Activated naive CD4-positive, alpha-beta T cell treated with anti-CD3 and anti-CD28 coated beads for 36 hours (primary cell): ENCODE data around the gene PRKCI. TPM values are rescaled to one million over a fixed set of nuclear protein-coding genes. Genes with fewer than 3 reads are reported as not detected.

Experiments
- CTCF ChIA-PET: fragments of 350-600 bp; sonication (Branson Sonifier 250); formaldehyde crosslinking; loops from one replicate; lab custom pipeline; 2021; ENCODE audit warnings: antibody characterized with exemption; lab: Charles Lee
- DNase-seq: peaks from one replicate; pipeline ENCODE4 v3.0.0-alpha.2; 2020
- H3K27ac Mint-ChIP-seq: one replicate; pipeline ENCODE4 v1.8.0; 2021; ENCODE audit warnings: mild to moderate bottlenecking, mixed read lengths
- H3K27me3 Mint-ChIP-seq: one replicate; pipeline ENCODE4 v1.8.0; 2021; ENCODE audit warnings: low read depth, mixed read lengths
- H3K36me3 Mint-ChIP-seq: one replicate; pipeline ENCODE4 v1.8.0; 2021; ENCODE audit warnings: low read depth, mixed read lengths
- H3K4me1 Mint-ChIP-seq: one replicate; pipeline ENCODE4 v1.8.0; 2021; ENCODE audit warnings: low read depth, mixed read lengths
- H3K4me3 Mint-ChIP-seq: one replicate; pipeline ENCODE4 v1.8.0; 2021; ENCODE audit warnings: mild to moderate bottlenecking, moderate library complexity, mixed read lengths
- H3K9me3 Mint-ChIP-seq: one replicate; pipeline ENCODE4 v1.8.0; 2021; ENCODE audit warnings: mixed read lengths
- intact Hi-C: fragments of 100-400 bp; cut with micrococcal nuclease; formaldehyde crosslinking; loops from one replicate; pipeline ENCODE4 v1.15.1; 2023
- total RNA-seq, 2 experiments: library from RNA; stranded (reverse); gene quantifications; one replicate each; pipeline ENCODE4 v1.2.3, GENCODE V29; 2021

The PRKCI gene
- total RNA-seq, 2 experiments from 2014 or later, result 20.8 to 23.0 TPM

GRCh38 chr3:170228093-170228766 is 6.0 kb downstream of the PRKCI start:
- Mint-ChIP-seq H3K27me3 (no peaks in the 10 kb centered on the region), H3K27ac (no peak overlapping the region), H3K4me3 (no peak overlapping the region), H3K4me1 (peaks cover 24% of the 10 kb centered on the region), H3K36me3 (peaks cover 3% of the 10 kb centered on the region), H3K9me3 (no peaks in the 10 kb centered on the region)
- no peak for DNase-seq
- intact Hi-C loops, result loop anchor here (2.0 kb wide), 1 partner anchor 21 kb away; no protein-coding TSS in a partner anchor
- CTCF ChIA-PET, result no interaction called here

- H3K4me1 Mint-ChIP-seq, result peaks cover 9% of the 10 kb centered on the region
- H3K27me3 Mint-ChIP-seq, result no peaks in the 10 kb centered on the region
- H3K36me3 Mint-ChIP-seq, result peaks cover 10% of the 10 kb centered on the region
- CTCF ChIA-PET, result interaction anchor here (0.7 kb wide), 1 partner anchor 25 kb away, joined by 3 read pairs; no protein-coding TSS in a partner anchor
- DNase-seq, result no peak
- no peak overlapping the region for H3K27ac Mint-ChIP-seq
- intact Hi-C loops, result no loop called here
- H3K4me3 Mint-ChIP-seq, result no peak overlapping the region
- no peaks in the 10 kb centered on the region for H3K9me3 Mint-ChIP-seq
Measured at GRCh38 chr3:170232266-170232665, 10.0 kb downstream of the PRKCI start.

GRCh38 chr3:170233530-170233929 is 11.3 kb downstream of the PRKCI start:
- intact Hi-C loops, result no loop called here
- no peak overlapping the region for H3K27ac Mint-ChIP-seq
- no peaks in the 10 kb centered on the region for H3K9me3 Mint-ChIP-seq
- H3K4me1 Mint-ChIP-seq, result peaks cover 5% of the 10 kb centered on the region
- peaks cover 10% of the 10 kb centered on the region for H3K36me3 Mint-ChIP-seq
- no peak for DNase-seq
- H3K27me3 Mint-ChIP-seq, result no peaks in the 10 kb centered on the region
- CTCF ChIA-PET, result interaction anchor here (0.7 to 1.3 kb wide), 2 partner anchors 11 to 224 kb away, joined by 3 read pairs; no protein-coding TSS in a partner anchor
- H3K4me3 Mint-ChIP-seq, result no peak overlapping the region

GRCh38 chr3:170240142-170240541 is 17.9 kb downstream of the PRKCI start:
- Mint-ChIP-seq H3K4me1 (no peaks in the 10 kb centered on the region), H3K27me3 (no peaks in the 10 kb centered on the region), H3K9me3 (no peaks in the 10 kb centered on the region), H3K27ac (no peak overlapping the region), H3K36me3 (peaks cover 10% of the 10 kb centered on the region), H3K4me3 (no peak overlapping the region)
- CTCF ChIA-PET, result no interaction called here
- DNase-seq, result no peak
- intact Hi-C loops, result no loop called here

- CTCF ChIA-PET, result interaction anchor here (0.6 kb wide), 1 partner anchor 495 kb away, joined by 3 read pairs; no protein-coding TSS in a partner anchor
Measured at GRCh38 chr3:170240671-170241070, 18.4 kb downstream of the PRKCI start.

GRCh38 chr3:170244576-170244975 is 22.4 kb downstream of the PRKCI start:
- Mint-ChIP-seq H3K9me3 (no peaks in the 10 kb centered on the region), H3K4me1 (peaks cover 11% of the 10 kb centered on the region), H3K4me3 (no peak overlapping the region), H3K36me3 (peaks cover 20% of the 10 kb centered on the region), H3K27ac (no peak overlapping the region), H3K27me3 (no peaks in the 10 kb centered on the region)
- no peak for DNase-seq
- intact Hi-C loops, result no loop called here
- CTCF ChIA-PET, result no interaction called here

More at GRCh38 chr3:170240671-170241070, 18.4 kb downstream of the PRKCI start:
- Mint-ChIP-seq H3K4me3 (no peak overlapping the region), H3K36me3 (peaks cover 12% of the 10 kb centered on the region), H3K27ac (no peak overlapping the region), H3K4me1 (no peaks in the 10 kb centered on the region), H3K9me3 (no peaks in the 10 kb centered on the region), H3K27me3 (no peaks in the 10 kb centered on the region)
- DNase-seq, result no peak
- intact Hi-C loops, result no loop called here

- no peaks in the 10 kb centered on the region for H3K27me3 Mint-ChIP-seq
- CTCF ChIA-PET, result interaction anchor here (0.7 kb wide), 1 partner anchor 593 kb away, joined by 3 read pairs; no protein-coding TSS in a partner anchor
- intact Hi-C loops, result loop anchor here (2.0 kb wide), 1 partner anchor 19 kb away; no protein-coding TSS in a partner anchor
- H3K9me3 Mint-ChIP-seq, result no peaks in the 10 kb centered on the region
- H3K4me3 Mint-ChIP-seq, result no peak overlapping the region
- H3K4me1 Mint-ChIP-seq, result peaks cover 11% of the 10 kb centered on the region
- peaks cover 18% of the 10 kb centered on the region for H3K36me3 Mint-ChIP-seq
- no peak for DNase-seq
- H3K27ac Mint-ChIP-seq, result no peak overlapping the region
Measured at GRCh38 chr3:170247875-170248274, 25.7 kb downstream of the PRKCI start.

- CTCF ChIA-PET, result no interaction called here
- Mint-ChIP-seq H3K36me3 (peaks cover 39% of the 10 kb centered on the region), H3K4me3 (no peak overlapping the region), H3K4me1 (peaks cover 41% of the 10 kb centered on the region), H3K27me3 (no peaks in the 10 kb centered on the region), H3K9me3 (peaks cover 11% of the 10 kb centered on the region), H3K27ac (no peak overlapping the region)
- DNase-seq, result no peak
- intact Hi-C loops, result loop anchor here (5.0 kb wide), 3 partner anchors 159 to 494 kb away; no protein-coding TSS in a partner anchor
Measured at GRCh38 chr3:170256597-170256996, 34.4 kb downstream of the PRKCI start.

- Mint-ChIP-seq H3K27me3 (no peaks in the 10 kb centered on the region), H3K4me3 (no peak overlapping the region), H3K27ac (no peak overlapping the region), H3K36me3 (peaks cover 39% of the 10 kb centered on the region), H3K9me3 (peaks cover 11% of the 10 kb centered on the region), H3K4me1 (peaks cover 41% of the 10 kb centered on the region)
- peak; percentile 58 for DNase-seq
- CTCF ChIA-PET, result interaction anchor here (1.4 kb wide), 1 partner anchor 69 kb away, joined by 4 read pairs; no protein-coding TSS in a partner anchor
- intact Hi-C loops, result loop anchor here (1.0 to 5.0 kb wide), 4 partner anchors 100 to 495 kb away; partner anchors contain the start of gene SKIL
Measured at GRCh38 chr3:170257145-170257544, 34.9 kb downstream of the PRKCI start.

- Mint-ChIP-seq H3K4me1 (peaks cover 41% of the 10 kb centered on the region), H3K27ac (no peak overlapping the region), H3K9me3 (peaks cover 11% of the 10 kb centered on the region), H3K27me3 (no peaks in the 10 kb centered on the region), H3K36me3 (peaks cover 37% of the 10 kb centered on the region), H3K4me3 (no peak overlapping the region)
- DNase-seq, result no peak
- CTCF ChIA-PET, result interaction anchor here (0.6 to 1.4 kb wide), 4 partner anchors 9 to 70 kb away, joined by 3 to 4 read pairs (median 3); no protein-coding TSS in a partner anchor
- intact Hi-C loops, result loop anchor here (1.0 to 5.0 kb wide), 6 partner anchors 35 to 496 kb away; no protein-coding TSS in a partner anchor
Measured at GRCh38 chr3:170258105-170258487, 35.9 kb downstream of the PRKCI start.

- Mint-ChIP-seq H3K36me3 (peaks cover 33% of the 10 kb centered on the region), H3K27me3 (no peaks in the 10 kb centered on the region), H3K27ac (no peak overlapping the region), H3K4me1 (peaks cover 41% of the 10 kb centered on the region), H3K9me3 (peaks cover 11% of the 10 kb centered on the region), H3K4me3 (no peak overlapping the region)
- CTCF ChIA-PET, result no interaction called here
- no peak for DNase-seq
- intact Hi-C loops, result loop anchor here (5.0 kb wide), 3 partner anchors 163 to 498 kb away; no protein-coding TSS in a partner anchor
Measured at GRCh38 chr3:170259907-170260306, 37.7 kb downstream of the PRKCI start.

GRCh38 chr3:170267793-170268192 is 45.6 kb downstream of the PRKCI start:
- no peaks in the 10 kb centered on the region for H3K4me1 Mint-ChIP-seq
- no peaks in the 10 kb centered on the region for H3K27me3 Mint-ChIP-seq
- no peak overlapping the region for H3K27ac Mint-ChIP-seq
- peaks cover 13% of the 10 kb centered on the region for H3K36me3 Mint-ChIP-seq
- DNase-seq, result no peak
- no peak overlapping the region for H3K4me3 Mint-ChIP-seq
- no peaks in the 10 kb centered on the region for H3K9me3 Mint-ChIP-seq
- CTCF ChIA-PET, result no interaction called here
- intact Hi-C loops, result no loop called here
